Sigmoid colon (tissue), 7 donors: ENCODE data around the gene CAMTA1. TPM values are rescaled to one million over a fixed set of nuclear protein-coding genes. Genes with fewer than 3 reads are reported as not detected.

Source experiments
- DNase-seq: peaks from one replicate; pipeline ENCODE4 v3.0.0-alpha.2; 2019
- H3K27ac ChIP-seq, 4 donors: fragments of 200-600 bp; sonication (generic); one replicate each; pipeline ENCODE4 v1.5.1; 2016 to 2019; ENCODE audit warnings: mild to moderate bottlenecking in 1 of 4
- H3K27me3 ChIP-seq, 3 donors: fragments of 200-600 bp; sonication (generic); one replicate each; pipeline ENCODE4 v1.5.1; 2019; ENCODE audit warnings: mild to moderate bottlenecking in 1 of 3
- H3K36me3 ChIP-seq, 4 donors: fragments of 200-600 bp; sonication (generic); one replicate each; pipeline ENCODE4 v1.5.1; 2016 to 2019
- H3K4me1 ChIP-seq, 4 donors: fragments of 200-600 bp; sonication (generic); one replicate each; pipeline ENCODE4 v1.5.1; 2017 to 2019
- H3K4me3 ChIP-seq, 4 donors: fragments of 200-600 bp; sonication (generic); one replicate each; pipeline ENCODE4 v1.5.1; 2017 to 2019; ENCODE audit warnings: mild to moderate bottlenecking in 2 of 4, moderate library complexity in 1 of 4
- H3K9me3 ChIP-seq, 4 donors: fragments of 200-600 bp in 3 of 4; sonication (generic) in 3 of 4; one replicate each; pipeline versions ENCODE4 v1.5.1 to v1.6.1; 2013 to 2019
- EP300 ChIP-seq, 4 donors: sonication (generic); formaldehyde crosslinking; IDR thresholded peaks; one replicate each; pipeline ENCODE4 v1.6.1; 2017; ENCODE audit warnings: antibody characterized with exemption in 4 of 4
- POLR2A ChIP-seq, 2 donors: fragments of 450-650 bp; IDR thresholded peaks; one replicate each; pipeline ENCODE4 v1.6.1; 2016; ENCODE audit warnings: antibody characterized with exemption in 2 of 2, mild to moderate bottlenecking in 2 of 2, moderate library complexity in 2 of 2
- POLR2AphosphoS5 ChIP-seq, 4 donors: sonication (generic); formaldehyde crosslinking; IDR thresholded peaks; one replicate each; pipeline ENCODE4 v1.6.1; 2017; ENCODE audit warnings: antibody characterized with exemption in 4 of 4
- WGBS, 2 donors: extraction: QIAGEN DNeasy Blood & Tissue Kit; methylation state at CpG; one replicate each; pipeline ENCODE4 v1.1.7; 2013; 5-methylcytosine and 5-hydroxymethylcytosine counted together
- intact Hi-C: fragments of 100-400 bp; cut with DNase I; formaldehyde crosslinking; loops from one replicate; pipeline ENCODE4 v1.15.1; 2023
- polyA plus RNA-seq, 3 donors: library from polyadenylated mRNA; stranded (reverse); fragments of 200-250 nt; gene quantifications; one replicate each; pipeline ENCODE4 v1.2.3, GENCODE V29; 2013
- total RNA-seq, 4 donors: library from RNA; depleted of rRNA; stranded (reverse); fragments of >200 nt; gene quantifications; one replicate each; pipeline ENCODE4 v1.1.0, GENCODE V29; 2016
- TF ChIP-seq, protein P1 (sequence below), 4 experiments: fragments of 450-650 bp in 3 of 4; fragments of 200-600 bp in 1 of 4; IDR thresholded peaks; one replicate each; pipeline ENCODE4 v1.5.1; 2016 to 2019; ENCODE audit warnings: antibody characterized with exemption in 4 of 4, mild to moderate bottlenecking in 3 of 4, moderate library complexity in 2 of 4
- donor health status: healthy with polysubstance abuse.
- donor health status: Bipolar disorder and iron deficiency.
- donor health status: healthy.

Gene CAMTA1
- total and polyA plus RNA-seq, 7 donors, result 97.9 to 196 (median 177) TPM

- TF ChIP-seq, protein P1, sequence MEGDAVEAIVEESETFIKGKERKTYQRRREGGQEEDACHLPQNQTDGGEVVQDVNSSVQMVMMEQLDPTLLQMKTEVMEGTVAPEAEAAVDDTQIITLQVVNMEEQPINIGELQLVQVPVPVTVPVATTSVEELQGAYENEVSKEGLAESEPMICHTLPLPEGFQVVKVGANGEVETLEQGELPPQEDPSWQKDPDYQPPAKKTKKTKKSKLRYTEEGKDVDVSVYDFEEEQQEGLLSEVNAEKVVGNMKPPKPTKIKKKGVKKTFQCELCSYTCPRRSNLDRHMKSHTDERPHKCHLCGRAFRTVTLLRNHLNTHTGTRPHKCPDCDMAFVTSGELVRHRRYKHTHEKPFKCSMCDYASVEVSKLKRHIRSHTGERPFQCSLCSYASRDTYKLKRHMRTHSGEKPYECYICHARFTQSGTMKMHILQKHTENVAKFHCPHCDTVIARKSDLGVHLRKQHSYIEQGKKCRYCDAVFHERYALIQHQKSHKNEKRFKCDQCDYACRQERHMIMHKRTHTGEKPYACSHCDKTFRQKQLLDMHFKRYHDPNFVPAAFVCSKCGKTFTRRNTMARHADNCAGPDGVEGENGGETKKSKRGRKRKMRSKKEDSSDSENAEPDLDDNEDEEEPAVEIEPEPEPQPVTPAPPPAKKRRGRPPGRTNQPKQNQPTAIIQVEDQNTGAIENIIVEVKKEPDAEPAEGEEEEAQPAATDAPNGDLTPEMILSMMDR (IDR thresholded peaks at IDR 0.05), result no peak
- TF ChIP-seq POLR2A (IDR thresholded peaks at IDR 0.05) (no peak), EP300 (IDR thresholded peaks at IDR 0.05) (no peak), POLR2AphosphoS5 (IDR thresholded peaks at IDR 0.05) (no peak)
- Histone ChIP-seq H3K9me3 (no peaks in the 10 kb centered on the region), H3K4me3 (no peak overlapping the region), H3K4me1 (peaks cover 0 to 4% (median 2%) of the 10 kb centered on the region in 4 donors), H3K27me3 (no peaks in the 10 kb centered on the region), H3K27ac (no peak overlapping the region), H3K36me3 (no peaks in the 10 kb centered on the region)
- 80 to 88% methylated on average over 10 of the region's 10 CpGs for WGBS, 2 donors
- intact Hi-C loops, result no loop called here
- DNase-seq, result no peak
Measured at GRCh38 chr1:7285856-7286454, 500.7 kb downstream of the CAMTA1 start.

GRCh38 chr1:7287013-7287412 is 501.8 kb downstream of the CAMTA1 start:
- no peak for DNase-seq
- no peak overlapping the region for H3K27ac ChIP-seq

DNA sequence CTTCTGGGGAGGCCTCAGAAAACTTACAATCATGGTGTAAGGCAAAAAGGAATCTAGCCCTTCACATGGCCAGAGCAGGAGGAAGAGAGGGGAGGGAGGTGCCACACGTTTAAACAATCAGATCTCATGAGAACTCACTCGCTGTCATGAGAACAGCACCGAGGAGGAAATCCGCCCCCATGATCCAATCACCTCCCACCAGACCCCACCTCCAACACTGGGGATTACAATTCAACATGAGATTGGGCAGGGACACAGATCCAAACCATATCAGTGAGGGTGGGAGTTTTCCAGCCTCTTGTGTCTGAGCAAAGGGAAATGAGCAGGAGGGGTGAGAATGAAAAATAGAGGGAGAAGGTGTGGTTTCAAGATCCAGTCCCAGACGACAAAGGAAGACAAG is 503.7 kb downstream of the CAMTA1 start:
- WGBS, 2 donors, result 69 to 83% methylated on average over 5 of the region's 5 CpGs
- intact Hi-C loops, result no loop called here
- Histone ChIP-seq H3K9me3 (no peaks in the 10 kb centered on the region), H3K36me3 (no peaks in the 10 kb centered on the region), H3K27me3 (no peaks in the 10 kb centered on the region), H3K4me1 (peaks cover 0 to 33% (median 32%) of the 10 kb centered on the region in 4 donors), H3K27ac (no peak overlapping the region), H3K4me3 (no peak overlapping the region)
- no peak for DNase-seq
- no peak for TF ChIP-seq POLR2AphosphoS5 (IDR thresholded peaks at IDR 0.05)
- TF ChIP-seq POLR2A (IDR thresholded peaks at IDR 0.05), result no peak
- TF ChIP-seq, protein P1 (IDR thresholded peaks at IDR 0.05), result no peak
- no peak for TF ChIP-seq EP300 (IDR thresholded peaks at IDR 0.05)

More at GRCh38 chr1:7287013-7287412, 501.8 kb downstream of the CAMTA1 start:
- Histone ChIP-seq H3K4me3 (no peak overlapping the region), H3K27me3 (no peaks in the 10 kb centered on the region), H3K36me3 (no peaks in the 10 kb centered on the region), H3K9me3 (no peaks in the 10 kb centered on the region), H3K4me1 (peaks cover 0 to 14% (median 13%) of the 10 kb centered on the region in 4 donors)
- intact Hi-C loops, result no loop called here
- no peak for TF ChIP-seq POLR2AphosphoS5 (IDR thresholded peaks at IDR 0.05)
- TF ChIP-seq, protein P1 (IDR thresholded peaks at IDR 0.05), result no peak
- no peak for TF ChIP-seq POLR2A (IDR thresholded peaks at IDR 0.05)
- no peak for TF ChIP-seq EP300 (IDR thresholded peaks at IDR 0.05)
- 83 to 84% methylated on average over 6 of the region's 6 CpGs for whole genome bisulfite sequencing, 2 donors

- Histone ChIP-seq H3K36me3 (no peaks in the 10 kb centered on the region), H3K9me3 (no peaks in the 10 kb centered on the region), H3K4me3 (no peak overlapping the region), H3K27me3 (no peaks in the 10 kb centered on the region), H3K27ac (no peak overlapping the region), H3K4me1 (peaks cover 0 to 38% (median 37%) of the 10 kb centered on the region in 4 donors)
- 77 to 82% methylated on average over 2 of the region's 2 CpGs for WGBS, 2 donors
- intact Hi-C loops, result loop anchor here (10.0 kb wide), 1 partner anchor 185 kb away; no protein-coding TSS in a partner anchor
- DNase-seq, result no peak
- no peak for TF ChIP-seq POLR2AphosphoS5 (IDR thresholded peaks at IDR 0.05)
- TF ChIP-seq POLR2A (IDR thresholded peaks at IDR 0.05), result no peak
- no peak for TF ChIP-seq EP300 (IDR thresholded peaks at IDR 0.05)
- TF ChIP-seq, protein P1 (IDR thresholded peaks at IDR 0.05), result no peak
Measured at GRCh38 chr1:7289694-7290093, 504.4 kb downstream of the CAMTA1 start.
